Upper lobe of left lung (tissue), 4 donors: Measurements from ENCODE around the gene TPBGL.

Source experiments
- CTCF ChIP-seq, 6 experiments: fragments of 450-650 bp in 4 of 6; fragments of 200-600 bp in 2 of 6; sonication (generic) in 2 of 6; IDR thresholded peaks; one replicate each; pipeline ENCODE4 v1.5.1; 2016 to 2019; ENCODE audit warnings: antibody characterized with exemption in 6 of 6
- EP300 ChIP-seq, 4 donors: sonication (generic); formaldehyde crosslinking; IDR thresholded peaks; one replicate each; pipeline ENCODE4 v1.5.1; 2017; ENCODE audit warnings: antibody characterized with exemption in 4 of 4, control low read depth in 2 of 4
- POLR2A ChIP-seq, 4 donors: fragments of 450-650 bp; IDR thresholded peaks; one replicate each; pipeline ENCODE4 v1.5.1; 2016 to 2017; ENCODE audit warnings: antibody characterized with exemption in 4 of 4, mild to moderate bottlenecking in 2 of 4
- POLR2AphosphoS5 ChIP-seq, 2 donors: sonication (generic); formaldehyde crosslinking; IDR thresholded peaks; one replicate each; pipeline ENCODE4 v1.5.1; 2017; ENCODE audit warnings: antibody characterized with exemption in 2 of 2

- no peak for TF ChIP-seq CTCF (IDR thresholded peaks at IDR 0.05)
- no peak for TF ChIP-seq POLR2AphosphoS5 (IDR thresholded peaks at IDR 0.05)
- no peak for TF ChIP-seq POLR2A (IDR thresholded peaks at IDR 0.05)
- no peak for TF ChIP-seq EP300 (IDR thresholded peaks at IDR 0.05)
These were observed 47.0 kb downstream of the TPBGL start for GRCh38 chr11:75287579-75287978.
